ENCODE results near the gene BTBD16. TPM values are rescaled to one million over a fixed set of nuclear protein-coding genes. Genes with fewer than 3 reads are reported as not detected.

BTBD16 gene
- total and polyA plus RNA-seq, 2 donors (not counting 3 experiments of a cell fraction or from before 2014, with no cell fraction given), result 0.04 TPM; not detected in 1

- no TSS peak for BruUV-seq (replicated peaks)
- H3K79me2 ChIP-seq (ENCODE audit: control insufficient read depth, insufficient read depth, low read length), result no peaks in the 10 kb centered on the region
- POLR2A ChIA-PET, result no interaction called here
- intact Hi-C loops (cut with micrococcal nuclease) (no loop called here), dilution Hi-C loops (cut with MboI; ENCODE audit: extremely low pct_ligation_motif_present, low sequenced_read_pairs) (no loop called here)
- no peak overlapping the region for H3K27ac ChIP-seq (ENCODE audit: insufficient read depth, low read depth, low read length)
- H3K36me3 ChIP-seq (ENCODE audit: control insufficient read depth in 2 of 2, extremely low read depth in 1 of 2, insufficient read depth in 2 of 2, low read length in 2 of 2), result no peaks in the 10 kb centered on the region
- TF ChIP-seq JUN (IDR thresholded peaks at IDR 0.05; ENCODE audit: borderline replicate concordance, insufficient read depth, insufficient read length, low read depth) (no peak), POLR2A (IDR thresholded peaks at IDR 0.05; ENCODE audit: low read depth, low read length) (no peak), EZH2 (IDR thresholded peaks at IDR 0.05; ENCODE audit: borderline replicate concordance, low read depth, low read length, severe bottlenecking) (no peak), POLR2AphosphoS5 (IDR thresholded peaks at IDR 0.05; ENCODE audit: insufficient read depth, low read depth, low read length) (no peak), GATA2 (IDR thresholded peaks at IDR 0.05; ENCODE audit: insufficient read depth, insufficient read length, low read depth, low read length) (no peak), MAX (IDR thresholded peaks at IDR 0.05; ENCODE audit: insufficient read depth, insufficient read length) (no peak), MYC (IDR thresholded peaks at IDR 0.05; ENCODE audit: low read depth, low read length) (no peak), FOS (IDR thresholded peaks at IDR 0.05; ENCODE audit: borderline replicate concordance, insufficient read depth, low read length) (no peak), CTCF (IDR thresholded peaks at IDR 0.05; ENCODE audit: extremely low read depth in 1 of 2, insufficient read depth in 1 of 2, low read depth in 1 of 2, low read length in 2 of 2) (no peak)
- DNase-seq (ENCODE audit: low read depth, low spot score) (no peak), FAIRE-seq (no peak)
- H3K9me1 ChIP-seq (replicated peaks; ENCODE audit: control insufficient read depth, extremely low read depth, insufficient read depth, low read length), result no peaks in the 10 kb centered on the region
- H3K4me3 ChIP-seq (replicated peaks in 1 of 3; ENCODE audit: insufficient read depth in 1 of 3, low read depth in 1 of 3, low read length in 3 of 3), result no peak overlapping the region
- CTCF ChIA-PET, result interaction anchor here (1.5 kb wide), 1 partner anchor 11 kb away, joined by 4 read pairs; the partner anchor contains the start of gene PLEKHA1
- H4K20me1 ChIP-seq (replicated peaks; ENCODE audit: control insufficient read depth, extremely low read depth, insufficient read depth, low read length), result no peaks in the 10 kb centered on the region
- H3K4me2 ChIP-seq (ENCODE audit: insufficient read depth, low read length), result no peak overlapping the region
- H3K27me3 ChIP-seq (ENCODE audit: control insufficient read depth in 2 of 2, insufficient read depth in 2 of 2, low read length in 2 of 2), result peaks cover 9 to 23% of the 10 kb centered on the region in 2 experiments
- H3K9me3 ChIP-seq (replicated peaks; ENCODE audit: control insufficient read depth, insufficient read depth, low read length), result no peaks in the 10 kb centered on the region
- H3K9ac ChIP-seq (replicated peaks; ENCODE audit: extremely low read depth, insufficient read depth, low read length), result no peak overlapping the region
- H3K4me1 ChIP-seq (ENCODE audit: control insufficient read depth, extremely low read depth, insufficient read depth, low read length), result peaks cover 3% of the 10 kb centered on the region
- no peak overlapping the region for H2AFZ ChIP-seq (ENCODE audit: low read depth, low read length)
Measured at GRCh38 chr10:122363722-122364463, 92.8 kb downstream of the BTBD16 start.
